D721Med (cell line): ENCODE data around the gene DDX10.

Experiments
- DNase-seq: peaks from one replicate; pipeline ENCODE4 v3.0.0; 2011; ENCODE audit warnings: low spot score; ENCODE audit not compliant: insufficient read length
- FAIRE-seq: peaks from 2 replicates; lab custom pipeline; 2011; peaks lifted over from hg19 to GRCh38; lab: Jason Lieb, UNC
- CTCF ChIP-seq: IDR thresholded peaks from 2 replicates; pipeline ENCODE4 v1.5.1; 2012; ENCODE audit warnings: mild to moderate bottlenecking, control low read depth; ENCODE audit not compliant: insufficient read depth; ENCODE audit errors: missing control alignments

The DDX10 gene

GRCh38 chr11:108654994-108655631, 9.8 kb upstream of the DDX10 start:
- no peak for DNase-seq
- peak; percentile 49 for TF ChIP-seq CTCF
- FAIRE-seq, result peak; percentile 29

GRCh38 chr11:108662700-108663099, 2.2 kb upstream of the DDX10 start:
- FAIRE-seq, result no peak
- TF ChIP-seq CTCF, result no peak
- DNase-seq, result no peak

DNA sequence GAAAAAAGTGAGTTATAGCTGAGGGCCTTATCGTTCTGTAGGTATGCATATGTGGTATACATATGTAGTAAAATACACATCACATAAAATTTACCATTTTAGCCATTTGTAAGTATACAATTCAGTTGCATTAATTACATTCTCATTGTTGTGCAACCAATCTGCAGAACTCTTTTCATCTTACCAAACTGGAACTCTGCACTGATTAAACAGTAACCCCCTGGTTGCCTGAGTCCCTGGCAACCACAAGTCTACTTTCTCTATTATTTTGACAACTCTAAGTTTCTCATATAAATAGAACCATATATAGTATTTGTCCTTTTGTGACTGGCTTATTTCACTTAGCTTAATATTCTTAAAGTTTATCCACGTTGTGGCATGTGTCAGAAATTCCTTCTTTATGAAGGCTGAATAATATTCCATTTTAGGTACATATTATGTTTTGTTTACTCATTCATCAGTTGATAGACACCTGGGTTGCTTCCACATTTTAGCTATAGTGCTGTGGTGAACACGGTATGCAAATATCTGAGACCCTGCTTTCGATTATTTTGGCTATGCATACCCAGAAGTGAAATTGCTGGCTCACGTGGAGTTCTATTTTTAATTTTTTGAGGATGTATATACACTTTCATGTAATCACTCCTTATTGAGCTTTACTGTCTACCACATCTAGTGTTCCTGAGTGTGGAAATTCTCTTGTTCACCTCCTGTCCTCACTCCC, 1.6 kb upstream of the DDX10 start:
- TF ChIP-seq CTCF, result no peak
- FAIRE-seq, result no peak

DNA sequence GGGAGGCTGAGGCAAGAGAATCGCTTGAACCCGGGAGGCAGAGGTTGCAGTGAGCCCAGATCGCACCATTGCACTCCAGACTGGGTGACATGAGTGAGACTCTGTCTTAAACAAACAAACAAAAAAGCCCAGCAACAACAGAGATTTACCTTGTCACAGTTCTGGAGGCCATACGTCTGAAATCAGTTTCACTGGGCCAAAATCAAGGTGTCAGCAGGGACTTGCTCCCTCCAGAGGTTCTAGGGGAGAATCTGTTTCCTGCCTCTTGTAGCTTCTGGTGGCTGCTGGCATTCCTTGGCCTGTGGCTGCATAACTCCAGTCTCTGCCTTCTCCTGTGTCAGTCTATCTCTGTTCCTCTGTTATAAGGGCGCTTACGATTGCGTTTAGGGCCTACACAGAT, 1.5 kb downstream of the DDX10 start:
- no peak for DNase-seq
- no peak for TF ChIP-seq CTCF
- no peak for FAIRE-seq

More for the DNA sequence above, 1.6 kb upstream of the DDX10 start:
- no peak for DNase-seq

DNA sequence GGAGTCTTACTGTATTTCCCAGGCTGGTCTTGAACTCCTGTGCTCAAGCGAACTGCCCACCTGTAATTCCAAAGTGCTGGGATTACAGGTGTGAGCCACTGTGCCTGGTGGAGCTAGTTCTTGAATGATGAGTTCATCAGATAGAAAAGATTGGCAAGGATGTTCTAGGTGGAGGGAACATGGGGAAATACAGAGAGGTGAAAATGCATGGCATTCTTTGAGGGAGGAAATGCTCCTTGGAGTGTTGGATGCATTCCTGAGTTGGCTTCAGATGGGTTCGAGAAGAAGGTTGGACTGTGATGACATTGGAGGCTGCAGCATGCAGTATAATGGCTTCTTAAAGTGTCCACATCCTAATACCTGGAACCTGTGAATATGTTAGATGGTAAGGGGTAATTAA, 4.4 kb downstream of the DDX10 start:
- FAIRE-seq (no peak), DNase-seq (no peak)
- TF ChIP-seq CTCF, result no peak

GRCh38 chr11:108669711-108670110, 4.8 kb downstream of the DDX10 start:
- DNase-seq (no peak), FAIRE-seq (no peak)
- no peak for TF ChIP-seq CTCF

- DNase-seq (no peak), FAIRE-seq (no peak)
- TF ChIP-seq CTCF, result no peak
Measured at GRCh38 chr11:108670451-108670850, 5.6 kb downstream of the DDX10 start.
